ENCODE data around the gene CANX.
"Not testable (repeated sequence)": the region's sequence is repeated elsewhere in the genome, so short reads cannot be mapped to it uniquely, and the experiment has no call there.

Gene CANX

GRCh38 chr5:179680014-179680779, 18.6 kb upstream of the CANX start:
- H3K27ac ChIP-seq (ENCODE audit: low read length), result no peak overlapping the region
- H3K9me3 ChIP-seq (ENCODE audit: control insufficient read depth, low read depth, low read length), result no peaks in the 10 kb centered on the region
- H3K36me3 ChIP-seq (ENCODE audit: control insufficient read depth, low read depth, low read length), result no peaks in the 10 kb centered on the region
- no peak overlapping the region for H3K9ac ChIP-seq (ENCODE audit: low read length)
- peaks cover 4% of the 10 kb centered on the region for H3K4me1 ChIP-seq (ENCODE audit: control insufficient read depth, low read depth, low read length)
- no peaks in the 10 kb centered on the region for H3K27me3 ChIP-seq (ENCODE audit: control insufficient read depth, insufficient read depth, low read length)
- no peak overlapping the region for H3K4me3 ChIP-seq (ENCODE audit: low read length)

GRCh38 chr5:179680780-179681401, 17.9 kb upstream of the CANX start, which contains the start of gene CBY3:
CBY3 (minus strand) TSS chr5:179681034; CDS start chr5:179680918, 116 bp downstream.
- Histone ChIP-seq H3K4me3 (ENCODE audit: low read length) (no peak within 1 kb of the TSS), H3K4me1 (ENCODE audit: control insufficient read depth, low read depth, low read length) (peaks cover 4% of the 10 kb centered on the region), H3K36me3 (ENCODE audit: control insufficient read depth, low read depth, low read length) (no peaks in the 10 kb centered on the region), H3K9ac (ENCODE audit: low read length) (no peak within 1 kb of the TSS), H3K27me3 (ENCODE audit: control insufficient read depth, insufficient read depth, low read length) (no peaks in the 10 kb centered on the region), H3K27ac (ENCODE audit: low read length) (no peak within 1 kb of the TSS), H3K9me3 (ENCODE audit: control insufficient read depth, low read depth, low read length) (no peaks in the 10 kb centered on the region)

GRCh38 chr5:179689212-179689611, 9.6 kb upstream of the CANX start:
- H3K4me1 ChIP-seq (ENCODE audit: control insufficient read depth, low read depth, low read length); H3K9ac ChIP-seq (ENCODE audit: low read length); H3K36me3 ChIP-seq (ENCODE audit: control insufficient read depth, low read depth, low read length); H3K4me3 ChIP-seq (ENCODE audit: low read length); H3K27me3 ChIP-seq (ENCODE audit: control insufficient read depth, insufficient read depth, low read length); H3K9me3 ChIP-seq (ENCODE audit: control insufficient read depth, low read depth, low read length); H3K27ac ChIP-seq (ENCODE audit: low read length): not testable (repeated sequence)

GRCh38 chr5:179694561-179694960, 4.2 kb upstream of the CANX start:
- no peaks in the 10 kb centered on the region for H3K9me3 ChIP-seq (ENCODE audit: control insufficient read depth, low read depth, low read length)
- no peak overlapping the region for H3K4me3 ChIP-seq (ENCODE audit: low read length)
- no peak overlapping the region for H3K27ac ChIP-seq (ENCODE audit: low read length)
- no peaks in the 10 kb centered on the region for H3K36me3 ChIP-seq (ENCODE audit: control insufficient read depth, low read depth, low read length)
- H3K4me1 ChIP-seq (ENCODE audit: control insufficient read depth, low read depth, low read length), result no peaks in the 10 kb centered on the region
- no peaks in the 10 kb centered on the region for H3K27me3 ChIP-seq (ENCODE audit: control insufficient read depth, insufficient read depth, low read length)
- H3K9ac ChIP-seq (ENCODE audit: low read length), result no peak overlapping the region

- H3K27ac ChIP-seq (ENCODE audit: low read length), result no peak overlapping the region
These were observed 2.2 kb upstream of the CANX start for GRCh38 chr5:179696603-179697002.

GRCh38 chr5:179697108-179697507, 1.7 kb upstream of the CANX start:
- Histone ChIP-seq H3K36me3 (ENCODE audit: control insufficient read depth, low read depth, low read length) (peaks cover 6% of the 10 kb centered on the region), H3K4me3 (ENCODE audit: low read length) (no peak overlapping the region), H3K9ac (ENCODE audit: low read length) (no peak overlapping the region), H3K27me3 (ENCODE audit: control insufficient read depth, insufficient read depth, low read length) (no peaks in the 10 kb centered on the region), H3K9me3 (ENCODE audit: control insufficient read depth, low read depth, low read length) (no peaks in the 10 kb centered on the region), H3K4me1 (ENCODE audit: control insufficient read depth, low read depth, low read length) (peaks cover 5% of the 10 kb centered on the region), H3K27ac (ENCODE audit: low read length) (no peak overlapping the region)

More at GRCh38 chr5:179696603-179697002, 2.2 kb upstream of the CANX start:
- Histone ChIP-seq H3K4me3 (ENCODE audit: low read length) (no peak overlapping the region), H3K27me3 (ENCODE audit: control insufficient read depth, insufficient read depth, low read length) (no peaks in the 10 kb centered on the region), H3K9ac (ENCODE audit: low read length) (no peak overlapping the region), H3K4me1 (ENCODE audit: control insufficient read depth, low read depth, low read length) (peaks cover 5% of the 10 kb centered on the region), H3K36me3 (ENCODE audit: control insufficient read depth, low read depth, low read length) (peaks cover 6% of the 10 kb centered on the region), H3K9me3 (ENCODE audit: control insufficient read depth, low read depth, low read length) (no peaks in the 10 kb centered on the region)

GRCh38 chr5:179697543-179697942, 1.2 kb upstream of the CANX start:
- Histone ChIP-seq H3K27ac (ENCODE audit: low read length) (peak overlapping the region; percentile 92), H3K4me3 (ENCODE audit: low read length) (peak overlapping the region; percentile 95), H3K9ac (ENCODE audit: low read length) (peak overlapping the region; percentile 97)
- H3K4me1 ChIP-seq (ENCODE audit: control insufficient read depth, low read depth, low read length); H3K36me3 ChIP-seq (ENCODE audit: control insufficient read depth, low read depth, low read length); H3K27me3 ChIP-seq (ENCODE audit: control insufficient read depth, insufficient read depth, low read length); H3K9me3 ChIP-seq (ENCODE audit: control insufficient read depth, low read depth, low read length): not testable (repeated sequence)

GRCh38 chr5:179697993-179698934, 503 bp upstream of the CANX start:
- H3K4me3 ChIP-seq (ENCODE audit: low read length), result peak overlapping the region; percentile 95
- H3K9me3 ChIP-seq (ENCODE audit: control insufficient read depth, low read depth, low read length), result no peaks in the 10 kb centered on the region
- H3K36me3 ChIP-seq (ENCODE audit: control insufficient read depth, low read depth, low read length), result peaks cover 6% of the 10 kb centered on the region
- H3K4me1 ChIP-seq (ENCODE audit: control insufficient read depth, low read depth, low read length), result peaks cover 5% of the 10 kb centered on the region
- H3K9ac ChIP-seq (ENCODE audit: low read length), result peak overlapping the region; percentile 97
- peak overlapping the region; percentile 92 for H3K27ac ChIP-seq (ENCODE audit: low read length)
- no peaks in the 10 kb centered on the region for H3K27me3 ChIP-seq (ENCODE audit: control insufficient read depth, insufficient read depth, low read length)

- Histone ChIP-seq H3K4me3 (ENCODE audit: low read length) (peak overlapping the region; percentile 86), H3K27me3 (ENCODE audit: control insufficient read depth, insufficient read depth, low read length) (no peaks in the 10 kb centered on the region), H3K9me3 (ENCODE audit: control insufficient read depth, low read depth, low read length) (no peaks in the 10 kb centered on the region), H3K4me1 (ENCODE audit: control insufficient read depth, low read depth, low read length) (peaks cover 5% of the 10 kb centered on the region), H3K9ac (ENCODE audit: low read length) (peak overlapping the region; percentile 83), H3K36me3 (ENCODE audit: control insufficient read depth, low read depth, low read length) (peaks cover 6% of the 10 kb centered on the region), H3K27ac (ENCODE audit: low read length) (peak overlapping the region; percentile 56)
These were observed 960 bp downstream of the CANX start for GRCh38 chr5:179699616-179700237.

- Histone ChIP-seq H3K36me3 (ENCODE audit: control insufficient read depth, low read depth, low read length) (peaks cover 6% of the 10 kb centered on the region), H3K4me3 (ENCODE audit: low read length) (peak overlapping the region; percentile 86), H3K4me1 (ENCODE audit: control insufficient read depth, low read depth, low read length) (peaks cover 9% of the 10 kb centered on the region), H3K27ac (ENCODE audit: low read length) (no peak overlapping the region), H3K9me3 (ENCODE audit: control insufficient read depth, low read depth, low read length) (no peaks in the 10 kb centered on the region), H3K9ac (ENCODE audit: low read length) (peak overlapping the region; percentile 83), H3K27me3 (ENCODE audit: control insufficient read depth, insufficient read depth, low read length) (no peaks in the 10 kb centered on the region)
These were observed 1.7 kb downstream of the CANX start for GRCh38 chr5:179700401-179700918.

GRCh38 chr5:179716286-179716685, 17.5 kb downstream of the CANX start:
- peaks cover 81% of the 10 kb centered on the region for H3K36me3 ChIP-seq (ENCODE audit: control insufficient read depth, low read depth, low read length)
- H3K27me3 ChIP-seq (ENCODE audit: control insufficient read depth, insufficient read depth, low read length), result no peaks in the 10 kb centered on the region
- no peak overlapping the region for H3K9ac ChIP-seq (ENCODE audit: low read length)
- no peaks in the 10 kb centered on the region for H3K4me1 ChIP-seq (ENCODE audit: control insufficient read depth, low read depth, low read length)
- H3K27ac ChIP-seq (ENCODE audit: low read length), result no peak overlapping the region
- H3K9me3 ChIP-seq (ENCODE audit: control insufficient read depth, low read depth, low read length), result no peaks in the 10 kb centered on the region
- no peak overlapping the region for H3K4me3 ChIP-seq (ENCODE audit: low read length)

All from iPS-18a (cell line).